ENCODE measurements around the gene TMC7.

Gene TMC7

DNA sequence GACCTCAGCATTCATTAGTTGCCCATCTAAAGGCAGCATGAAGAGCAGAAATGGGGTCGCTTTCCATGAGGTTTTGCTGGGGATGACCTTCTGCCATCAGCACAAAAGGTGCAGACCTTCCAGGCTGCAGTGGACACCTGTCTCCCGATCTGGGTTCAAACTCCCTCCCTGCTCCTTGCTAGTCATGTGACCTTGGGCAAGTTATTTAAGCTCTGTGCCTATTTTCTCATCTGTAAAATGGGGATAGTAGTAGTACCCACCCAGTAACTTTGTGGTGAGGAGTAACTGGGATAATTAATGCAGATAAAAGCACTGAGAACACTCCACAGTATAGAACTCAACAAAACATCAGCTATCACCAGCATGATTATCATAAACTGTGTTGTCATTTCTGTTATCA lies 62.3 kb downstream of the TMC7 start:
- no peak for TF ChIP-seq CTCF (conservative IDR thresholded peaks at IDR 0.05; ENCODE audit: low read depth)
- H3K27ac ChIP-seq, result no peak overlapping the region
- ChIA-PET POLR2A (ENCODE audit: low non-redundant PET) (no interaction called here), CTCF (no interaction called here)
- no peak for DNase-seq (ENCODE audit: low spot score)

DNA sequence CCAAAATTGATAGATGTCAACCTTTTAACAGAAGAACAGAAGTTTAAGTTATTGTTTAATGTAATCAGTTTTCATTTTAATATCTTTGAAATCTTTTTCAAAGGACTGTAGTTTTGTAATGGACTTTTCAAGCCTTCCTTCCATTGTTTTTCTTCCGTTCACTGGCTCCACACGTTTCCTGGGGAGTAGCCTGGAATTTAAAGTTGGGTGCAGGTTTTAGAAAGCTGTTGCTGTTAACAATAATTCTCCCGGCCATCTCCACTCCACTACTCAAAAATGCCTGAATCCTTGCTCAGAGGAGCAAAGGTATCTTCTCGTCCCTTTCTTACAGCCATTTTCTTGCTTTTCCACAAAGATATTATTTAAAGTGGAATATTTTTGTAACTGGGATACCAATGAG lies 79.0 kb downstream of the TMC7 start:
- no peak for DNase-seq (ENCODE audit: low spot score)
- ChIA-PET CTCF (no interaction called here), POLR2A (ENCODE audit: low non-redundant PET) (no interaction called here)
- no peak for TF ChIP-seq CTCF (conservative IDR thresholded peaks at IDR 0.05; ENCODE audit: low read depth)
- no peak overlapping the region for H3K27ac ChIP-seq

DNA sequence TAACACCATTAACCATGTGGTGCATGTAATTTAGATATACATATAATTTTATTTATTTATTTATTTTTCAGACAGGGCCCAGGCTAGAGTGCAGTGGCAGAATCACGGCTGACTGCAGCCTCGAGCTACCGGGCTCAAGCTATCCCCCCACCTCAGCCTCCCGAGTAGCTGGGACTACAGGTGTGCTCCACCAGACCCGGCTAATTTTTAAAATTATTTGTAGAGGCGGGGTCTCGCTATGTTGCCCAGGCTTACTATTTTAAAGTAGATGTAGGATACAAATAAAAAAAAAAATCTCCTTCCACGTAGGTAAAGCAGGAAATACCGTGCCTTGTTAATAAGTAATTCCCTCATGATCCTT lies 83.2 kb downstream of the TMC7 start:
- H3K27ac ChIP-seq, result peak overlapping the region; percentile 98
- no peak for DNase-seq (ENCODE audit: low spot score)
- POLR2A ChIA-PET (ENCODE audit: low non-redundant PET), result interaction anchor here (0.7 kb wide), 1 partner anchor 186 kb away, joined by 3 read pairs; no protein-coding TSS in a partner anchor
- CTCF ChIA-PET, result interaction anchor here (0.7 kb wide), 1 partner anchor 58 kb away, joined by 5 read pairs; no protein-coding TSS in a partner anchor
- TF ChIP-seq CTCF (conservative IDR thresholded peaks at IDR 0.05; ENCODE audit: low read depth), result no peak

DNA sequence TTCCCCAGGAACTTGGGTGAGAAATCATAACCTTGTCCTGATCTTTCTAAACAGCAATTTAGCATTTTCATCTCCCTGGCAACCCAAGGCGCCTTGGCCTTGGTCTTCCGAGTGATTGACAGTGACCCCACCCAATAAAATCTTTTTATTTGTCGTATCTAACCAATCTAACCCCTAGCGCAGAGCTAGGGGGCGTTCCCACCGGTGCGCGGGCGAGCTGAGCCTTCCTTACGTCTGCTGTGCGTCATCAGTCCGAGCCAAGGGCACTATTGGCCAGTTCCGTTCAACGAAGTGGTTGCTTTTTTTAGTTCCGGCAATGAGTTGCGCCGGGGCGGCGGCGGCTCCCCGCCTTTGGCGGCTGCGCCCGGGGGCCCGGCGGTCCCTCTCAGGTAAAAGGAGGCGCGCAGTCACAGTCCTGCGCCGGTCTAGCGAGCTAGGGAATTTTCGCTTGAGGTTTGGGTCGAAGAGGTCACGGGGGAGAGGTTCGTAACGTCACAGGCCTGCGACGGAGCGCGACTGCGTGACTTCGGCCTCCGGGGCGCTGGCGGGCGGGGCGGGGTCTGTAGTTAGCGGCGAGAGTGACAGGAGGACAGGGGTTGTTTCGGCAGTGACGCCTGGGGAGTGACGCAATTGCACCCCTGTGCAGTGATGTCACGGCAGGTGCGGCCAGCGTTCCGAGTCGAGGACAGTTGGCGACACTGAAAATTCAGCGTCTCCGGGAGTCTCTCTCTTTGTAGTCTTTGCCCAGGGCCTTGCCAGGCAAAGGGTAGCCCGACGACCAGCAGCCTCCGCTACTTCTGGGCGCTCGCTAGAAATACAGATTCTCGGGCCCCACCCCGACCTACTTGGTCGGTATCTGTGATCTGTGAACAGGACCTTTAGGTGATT lies 83.9 kb downstream of the TMC7 start, which contains the start of gene COQ7:
Gene COQ7 (plus strand): TSS at position 266 of the 888 bp plus-strand sequence. CDS start 51 bp downstream, at position 317.
- peak within 1 kb of the TSS; percentile 98 for H3K27ac ChIP-seq
- peak; percentile 99 for DNase-seq (ENCODE audit: low spot score)
- no peak for TF ChIP-seq CTCF (conservative IDR thresholded peaks at IDR 0.05; ENCODE audit: low read depth)
- CTCF ChIA-PET, result interaction anchor here (0.6 kb wide), 1 partner anchor 37 kb away, joined by 4 read pairs; no protein-coding TSS in a partner anchor
- POLR2A ChIA-PET (ENCODE audit: low non-redundant PET), result interaction anchor here (0.5 to 0.7 kb wide), 2 partner anchors 22 to 187 kb away, joined by 3 read pairs; no protein-coding TSS in a partner anchor

DNA sequence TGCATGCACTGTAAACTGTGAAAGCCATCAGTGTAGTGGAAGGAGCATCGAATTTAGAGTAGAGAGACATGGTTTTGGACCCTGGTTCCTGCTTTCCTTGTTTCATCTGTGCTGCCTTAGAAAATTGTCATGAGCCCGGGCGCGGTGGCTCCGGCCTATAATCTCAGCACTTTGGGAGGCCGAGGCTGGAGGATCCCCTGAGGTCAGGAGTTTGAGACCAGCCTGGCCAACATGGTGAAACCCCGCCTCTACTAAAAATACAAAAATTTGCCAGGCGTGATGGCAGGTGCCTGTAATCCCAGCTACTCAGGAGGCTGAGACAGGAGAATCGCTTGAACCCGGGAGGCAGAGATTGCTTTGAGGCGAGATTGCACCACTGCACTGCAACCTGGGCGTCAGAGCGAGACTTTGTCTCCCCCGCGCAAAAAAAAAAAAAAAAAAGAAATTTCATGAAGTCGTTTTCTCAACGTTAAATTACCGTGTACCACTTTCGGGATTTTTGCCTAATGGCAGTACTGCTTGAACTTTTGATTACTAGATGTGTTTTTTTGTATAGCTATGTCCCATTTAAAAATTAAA lies 84.6 kb downstream of the TMC7 start:
- ChIA-PET CTCF (interaction anchor here (0.6 to 1.0 kb wide), 2 partner anchors 38 to 84 kb away, joined by 3 to 4 read pairs; no protein-coding TSS in a partner anchor), POLR2A (ENCODE audit: low non-redundant PET) (interaction anchor here (0.7 kb wide), 1 partner anchor 33 kb away, joined by 4 read pairs; no protein-coding TSS in a partner anchor)
- peak overlapping the region; percentile 98 for H3K27ac ChIP-seq
- TF ChIP-seq CTCF (conservative IDR thresholded peaks at IDR 0.05; ENCODE audit: low read depth), result no peak
- no peak for DNase-seq (ENCODE audit: low spot score)
